ENCODE measurements around the gene SLC5A12. TPM values are rescaled to one million over a fixed set of nuclear protein-coding genes. Genes with fewer than 3 reads are reported as not detected.

Gene SLC5A12
- total RNA-seq, 1 donor from 2014 or later: not detected

DNA sequence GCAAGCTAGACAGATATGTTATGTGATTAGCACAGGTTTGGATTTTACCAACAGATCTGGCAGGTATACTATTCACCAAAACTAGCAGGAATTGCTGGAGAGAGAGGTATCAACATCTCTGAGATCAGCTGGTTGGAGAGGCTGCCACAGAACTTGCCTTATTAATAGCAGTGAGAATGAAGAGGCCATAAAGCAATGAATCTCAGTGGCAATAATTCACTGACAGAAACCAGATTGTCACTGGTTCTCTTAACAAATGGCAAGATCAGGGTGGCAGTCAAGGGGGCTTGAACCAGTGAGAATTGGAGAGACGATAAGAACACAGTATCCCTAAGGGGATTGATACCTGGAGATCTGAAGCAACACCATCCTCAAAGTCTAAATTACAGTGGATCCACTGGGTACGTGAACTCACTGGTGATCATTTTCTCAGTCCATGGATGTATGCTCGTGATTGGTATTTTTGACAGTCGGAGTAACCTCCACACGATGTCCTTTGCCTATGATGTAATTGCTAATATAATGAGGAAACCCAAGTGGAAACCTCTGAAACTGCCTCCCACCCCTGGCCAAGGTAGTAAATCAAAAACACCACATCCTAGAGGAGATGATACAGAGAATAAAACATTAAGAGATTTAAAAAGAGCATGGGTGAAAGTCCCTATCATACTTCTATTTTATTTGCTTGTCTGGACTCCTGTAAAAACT lies 17.7 kb upstream of the SLC5A12 start:
- Histone ChIP-seq H3K27me3 (ENCODE audit: low read depth) (no peaks in the 10 kb centered on the region), H3K27ac (no peak overlapping the region), H3K4me1 (no peaks in the 10 kb centered on the region), H3K9me3 (no peaks in the 10 kb centered on the region), H3K4me3 (no peak overlapping the region), H3K36me3 (no peaks in the 10 kb centered on the region)
- intact Hi-C loops (cut with DNase I): no loop called here
- TF ChIP-seq, protein P1, sequence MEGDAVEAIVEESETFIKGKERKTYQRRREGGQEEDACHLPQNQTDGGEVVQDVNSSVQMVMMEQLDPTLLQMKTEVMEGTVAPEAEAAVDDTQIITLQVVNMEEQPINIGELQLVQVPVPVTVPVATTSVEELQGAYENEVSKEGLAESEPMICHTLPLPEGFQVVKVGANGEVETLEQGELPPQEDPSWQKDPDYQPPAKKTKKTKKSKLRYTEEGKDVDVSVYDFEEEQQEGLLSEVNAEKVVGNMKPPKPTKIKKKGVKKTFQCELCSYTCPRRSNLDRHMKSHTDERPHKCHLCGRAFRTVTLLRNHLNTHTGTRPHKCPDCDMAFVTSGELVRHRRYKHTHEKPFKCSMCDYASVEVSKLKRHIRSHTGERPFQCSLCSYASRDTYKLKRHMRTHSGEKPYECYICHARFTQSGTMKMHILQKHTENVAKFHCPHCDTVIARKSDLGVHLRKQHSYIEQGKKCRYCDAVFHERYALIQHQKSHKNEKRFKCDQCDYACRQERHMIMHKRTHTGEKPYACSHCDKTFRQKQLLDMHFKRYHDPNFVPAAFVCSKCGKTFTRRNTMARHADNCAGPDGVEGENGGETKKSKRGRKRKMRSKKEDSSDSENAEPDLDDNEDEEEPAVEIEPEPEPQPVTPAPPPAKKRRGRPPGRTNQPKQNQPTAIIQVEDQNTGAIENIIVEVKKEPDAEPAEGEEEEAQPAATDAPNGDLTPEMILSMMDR (IDR thresholded peaks at IDR 0.05): no peak
- DNase-seq: no peak
- ATAC-seq: no peak

DNA sequence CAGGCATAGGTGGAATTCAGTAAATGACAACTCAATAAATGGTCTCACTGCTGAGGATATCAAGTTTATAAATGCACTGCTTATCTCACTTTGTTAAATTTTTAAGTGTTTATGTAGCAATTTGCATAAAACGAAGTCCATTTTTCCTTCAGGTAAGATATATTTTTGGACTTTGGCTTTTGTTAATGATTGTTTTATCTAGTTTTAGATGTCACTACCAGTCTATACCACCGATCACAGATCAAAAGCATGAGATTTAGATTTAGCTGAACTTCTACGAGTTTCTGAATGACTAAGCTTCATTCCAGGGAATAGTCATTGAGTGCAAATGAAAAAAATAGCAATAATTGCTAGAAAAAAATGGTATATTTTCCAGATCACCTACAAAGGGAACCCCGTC lies 12.8 kb upstream of the SLC5A12 start:
- no peaks in the 10 kb centered on the region for H3K4me1 ChIP-seq
- H3K27ac ChIP-seq: no peak overlapping the region
- no peak for DNase-seq
- TF ChIP-seq, protein P1 (IDR thresholded peaks at IDR 0.05): no peak
- no peaks in the 10 kb centered on the region for H3K36me3 ChIP-seq
- no peak overlapping the region for H3K4me3 ChIP-seq
- H3K27me3 ChIP-seq (ENCODE audit: low read depth): no peaks in the 10 kb centered on the region
- intact Hi-C loops (cut with DNase I): no loop called here
- no peaks in the 10 kb centered on the region for H3K9me3 ChIP-seq
- ATAC-seq: no peak

GRCh38 chr11:26731084-26731456 lies 9.2 kb upstream of the SLC5A12 start:
- no peak overlapping the region for H3K27ac ChIP-seq
- DNase-seq (no peak), ATAC-seq (no peak)
- intact Hi-C loops (cut with DNase I): no loop called here
- H3K4me3 ChIP-seq: no peak overlapping the region
- no peaks in the 10 kb centered on the region for H3K4me1 ChIP-seq
- no peaks in the 10 kb centered on the region for H3K36me3 ChIP-seq
- no peaks in the 10 kb centered on the region for H3K27me3 ChIP-seq (ENCODE audit: low read depth)
- TF ChIP-seq, protein P1 (IDR thresholded peaks at IDR 0.05): no peak
- H3K9me3 ChIP-seq: no peaks in the 10 kb centered on the region

DNA sequence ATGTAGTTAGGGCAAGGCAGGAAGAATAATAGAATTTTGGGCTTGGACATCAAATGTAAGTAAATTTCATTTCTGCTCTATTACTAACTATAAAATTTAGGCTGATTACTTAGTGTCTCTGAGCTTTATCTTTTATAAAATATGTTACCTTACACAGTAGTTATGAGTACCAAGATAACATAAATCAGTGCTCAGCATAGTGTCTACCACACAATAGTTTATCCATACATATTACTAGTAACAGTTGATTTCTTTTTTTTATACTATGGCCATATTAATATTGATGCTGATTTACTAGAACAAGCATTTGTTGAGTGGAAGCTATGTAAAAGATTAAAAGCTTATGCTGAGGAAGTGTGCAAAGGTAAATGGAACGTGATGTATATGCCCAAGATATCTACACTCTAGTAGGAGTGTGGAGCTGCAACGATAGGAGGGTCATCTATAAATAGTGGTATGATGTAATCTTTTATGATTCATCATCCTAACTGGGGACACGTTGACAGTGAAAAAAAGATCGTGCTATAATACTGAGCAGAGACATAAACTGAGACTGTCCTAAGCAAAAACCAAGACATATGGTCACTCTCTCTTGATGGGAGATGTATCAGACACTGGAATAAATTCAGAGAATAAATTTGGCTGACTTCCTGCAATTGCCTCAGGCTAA lies 8.7 kb upstream of the SLC5A12 start:
- Histone ChIP-seq H3K36me3 (no peaks in the 10 kb centered on the region), H3K9me3 (no peaks in the 10 kb centered on the region), H3K27ac (no peak overlapping the region), H3K27me3 (ENCODE audit: low read depth) (no peaks in the 10 kb centered on the region), H3K4me1 (no peaks in the 10 kb centered on the region), H3K4me3 (no peak overlapping the region)
- DNase-seq: no peak
- intact Hi-C loops (cut with DNase I): no loop called here
- TF ChIP-seq, protein P1 (IDR thresholded peaks at IDR 0.05): no peak
- no peak for ATAC-seq

GRCh38 chr11:26729284-26729683 lies 7.4 kb upstream of the SLC5A12 start:
- DNase-seq: no peak
- H3K4me1 ChIP-seq: no peaks in the 10 kb centered on the region
- no peaks in the 10 kb centered on the region for H3K9me3 ChIP-seq
- no peak overlapping the region for H3K4me3 ChIP-seq
- TF ChIP-seq, protein P1 (IDR thresholded peaks at IDR 0.05): no peak
- no peaks in the 10 kb centered on the region for H3K36me3 ChIP-seq
- H3K27me3 ChIP-seq (ENCODE audit: low read depth): no peaks in the 10 kb centered on the region
- intact Hi-C loops (cut with DNase I): no loop called here
- ATAC-seq: no peak
- no peak overlapping the region for H3K27ac ChIP-seq
